GM18861 (cell line): Measurements from ENCODE around the gene PRR9.
"Not testable (repeated sequence)": the region's sequence is repeated elsewhere in the genome, so short reads cannot be mapped to it uniquely, and the experiment has no call there.

Experiments used
- ATAC-seq: cut with Tn5 transposase; IDR thresholded peaks from one replicate; pipeline ENCODE4 v1.9.1; 2021; ENCODE audit not compliant: unreplicated experiment

The PRR9 gene

DNA sequence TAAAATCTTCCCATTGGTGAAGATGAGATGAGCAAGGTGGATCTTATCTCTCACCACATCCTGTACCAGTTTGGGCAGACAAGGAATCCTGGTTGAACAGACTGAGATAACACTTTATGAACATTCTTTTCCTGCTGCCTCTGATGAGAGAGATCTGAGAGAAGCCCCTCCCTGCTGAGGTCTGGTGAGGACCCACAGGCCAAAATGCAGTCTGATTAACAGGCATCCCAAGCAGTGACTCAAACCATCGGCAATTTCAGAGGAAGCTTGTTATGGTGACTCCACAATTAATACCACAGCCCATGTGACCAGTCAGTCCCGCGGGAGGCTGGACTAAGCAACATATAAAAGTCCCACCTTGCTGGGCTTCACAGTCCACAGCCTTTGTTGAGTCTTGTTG, at the start of gene PRR9:
Gene PRR9, plus strand, starts transcription at position 373 of the 400 bp plus-strand sequence. CDS start 561 bp downstream, outside the sequence.
- ATAC-seq: no peak

GRCh38 chr1:153168686-153169085, 48.7 kb upstream of the PRR9 start:
- no peak for ATAC-seq

- ATAC-seq: no peak
Observed at GRCh38 chr1:153174624-153175023, 42.8 kb upstream of the PRR9 start.

DNA sequence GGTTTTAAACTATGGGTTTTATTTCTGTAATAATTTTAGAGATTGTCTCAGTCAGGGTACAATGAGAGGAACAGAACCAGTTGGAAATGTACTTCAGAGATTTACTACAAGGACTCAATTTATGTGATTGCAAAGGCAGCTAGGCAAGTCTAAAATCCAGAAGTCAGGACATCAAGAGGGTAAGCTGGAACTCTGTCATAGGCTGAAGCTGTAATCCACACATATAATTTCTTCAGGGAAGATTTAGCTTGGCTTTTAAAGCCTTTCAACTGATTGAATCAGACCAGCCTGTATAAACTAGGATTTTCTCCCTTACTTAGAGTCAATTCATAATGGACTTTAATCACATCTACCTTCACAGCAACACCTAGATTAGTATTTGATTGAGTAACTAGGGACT, 38.5 kb upstream of the PRR9 start:
- no peak for ATAC-seq

GRCh38 chr1:153180556-153180955, 36.8 kb upstream of the PRR9 start:
- ATAC-seq: no peak

- not testable (repeated sequence) for ATAC-seq
Observed at GRCh38 chr1:153188301-153188700, 29.1 kb upstream of the PRR9 start.

- ATAC-seq: no peak
Observed at GRCh38 chr1:153190373-153190772, 27.0 kb upstream of the PRR9 start.

GRCh38 chr1:153192697-153193096, 24.7 kb upstream of the PRR9 start:
- no peak for ATAC-seq

DNA sequence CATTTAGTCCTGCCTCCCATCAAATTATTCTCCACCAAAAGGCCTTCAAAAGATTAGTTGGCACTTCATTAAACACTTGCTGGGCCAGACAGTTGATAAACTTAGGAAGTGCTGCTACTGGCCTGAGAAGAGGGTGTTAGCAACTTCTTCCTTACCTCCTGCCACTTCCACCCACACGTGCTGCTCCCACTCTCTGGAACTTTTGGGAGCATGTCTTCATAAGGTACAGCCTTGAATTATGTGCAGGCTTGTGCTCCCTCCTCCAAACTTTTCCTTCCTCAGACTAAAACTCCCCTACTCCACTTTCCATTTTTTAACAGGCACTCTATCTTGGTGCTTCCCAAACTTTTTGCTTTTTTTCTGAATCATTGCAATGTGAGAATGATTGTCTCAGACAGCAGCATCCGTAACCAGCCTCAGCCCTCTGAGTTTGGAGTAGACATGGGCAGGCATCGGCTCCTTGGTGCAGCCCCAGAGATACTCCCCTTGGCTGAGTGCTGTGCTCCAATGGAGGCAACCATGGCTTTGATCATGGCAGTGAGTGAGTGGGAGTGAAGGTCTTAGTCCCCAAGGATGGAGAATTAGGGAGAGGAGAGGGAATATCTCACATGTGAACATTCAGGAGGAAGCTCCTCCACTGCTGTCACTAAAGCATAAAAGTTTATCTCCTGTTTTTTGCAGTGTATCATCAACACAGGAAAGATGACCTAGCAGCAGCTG, 22.9 kb upstream of the PRR9 start:
- ATAC-seq: no peak

DNA sequence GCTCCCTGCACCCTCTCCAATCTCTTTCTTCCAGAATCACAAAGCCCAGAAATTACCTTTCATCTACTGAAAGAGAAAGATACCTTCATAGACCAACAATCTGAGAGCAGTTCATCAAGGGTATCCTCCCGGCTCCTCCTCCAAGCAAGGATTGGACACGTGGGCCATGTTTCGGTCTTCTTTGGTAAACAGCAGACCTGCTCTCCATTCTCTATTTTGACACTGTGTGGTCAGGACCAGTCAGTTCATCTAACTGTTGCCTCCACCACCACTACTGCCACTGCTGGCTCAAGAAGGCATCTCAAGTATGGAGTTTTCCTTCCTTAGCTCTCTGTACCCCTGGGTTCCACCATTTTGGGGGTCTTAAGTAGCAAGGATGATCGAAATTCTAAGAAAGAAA, 22.2 kb upstream of the PRR9 start:
- no peak for ATAC-seq

- no peak for ATAC-seq
Observed at GRCh38 chr1:153202006-153202405, 15.4 kb upstream of the PRR9 start.

GRCh38 chr1:153203130-153203529, 14.3 kb upstream of the PRR9 start, which contains the start of gene LELP1:
TSS of gene LELP1 (plus strand) at chr1:153203430. CDS start at chr1:153204708, 1,278 bp downstream.
- ATAC-seq: no peak

- no peak for ATAC-seq
Observed at GRCh38 chr1:153206631-153207030, 10.8 kb upstream of the PRR9 start.

GRCh38 chr1:153210206-153210605, 7.2 kb upstream of the PRR9 start:
- ATAC-seq: no peak

GRCh38 chr1:153212201-153212600, 5.2 kb upstream of the PRR9 start:
- ATAC-seq: no peak

- no peak for ATAC-seq
Observed at GRCh38 chr1:153213519-153213918, 3.9 kb upstream of the PRR9 start.

DNA sequence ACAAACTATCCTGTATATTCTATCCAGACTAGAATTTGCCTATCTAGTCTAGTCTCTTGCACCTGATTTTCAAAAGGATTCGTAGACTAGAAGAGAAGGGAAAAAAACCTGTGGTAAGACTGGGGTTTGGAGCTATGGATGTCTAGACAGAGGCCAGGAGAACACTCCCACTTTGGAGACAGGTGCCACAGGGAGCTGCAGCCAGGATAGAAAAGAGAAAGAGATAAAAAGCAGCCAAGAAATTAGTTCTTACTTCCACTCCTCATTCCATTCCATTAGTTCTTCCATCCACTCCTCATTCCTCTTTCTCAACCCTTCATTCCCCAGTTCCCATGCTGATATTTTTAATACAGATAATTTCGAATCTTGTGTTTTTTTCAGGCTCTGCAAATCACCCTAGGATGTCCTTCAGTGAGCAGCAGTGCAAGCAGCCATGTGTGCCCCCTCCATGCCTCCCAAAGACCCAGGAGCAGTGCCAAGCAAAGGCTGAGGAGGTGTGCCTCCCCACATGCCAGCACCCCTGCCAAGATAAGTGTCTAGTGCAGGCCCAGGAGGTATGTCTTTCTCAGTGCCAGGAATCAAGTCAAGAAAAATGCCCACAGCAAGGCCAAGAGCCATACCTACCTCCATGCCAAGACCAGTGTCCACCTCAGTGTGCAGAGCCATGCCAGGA, 496 bp downstream of the PRR9 start:
- ATAC-seq: no peak

- ATAC-seq: no peak
Observed at GRCh38 chr1:153220606-153221303, 3.4 kb downstream of the PRR9 start.

DNA sequence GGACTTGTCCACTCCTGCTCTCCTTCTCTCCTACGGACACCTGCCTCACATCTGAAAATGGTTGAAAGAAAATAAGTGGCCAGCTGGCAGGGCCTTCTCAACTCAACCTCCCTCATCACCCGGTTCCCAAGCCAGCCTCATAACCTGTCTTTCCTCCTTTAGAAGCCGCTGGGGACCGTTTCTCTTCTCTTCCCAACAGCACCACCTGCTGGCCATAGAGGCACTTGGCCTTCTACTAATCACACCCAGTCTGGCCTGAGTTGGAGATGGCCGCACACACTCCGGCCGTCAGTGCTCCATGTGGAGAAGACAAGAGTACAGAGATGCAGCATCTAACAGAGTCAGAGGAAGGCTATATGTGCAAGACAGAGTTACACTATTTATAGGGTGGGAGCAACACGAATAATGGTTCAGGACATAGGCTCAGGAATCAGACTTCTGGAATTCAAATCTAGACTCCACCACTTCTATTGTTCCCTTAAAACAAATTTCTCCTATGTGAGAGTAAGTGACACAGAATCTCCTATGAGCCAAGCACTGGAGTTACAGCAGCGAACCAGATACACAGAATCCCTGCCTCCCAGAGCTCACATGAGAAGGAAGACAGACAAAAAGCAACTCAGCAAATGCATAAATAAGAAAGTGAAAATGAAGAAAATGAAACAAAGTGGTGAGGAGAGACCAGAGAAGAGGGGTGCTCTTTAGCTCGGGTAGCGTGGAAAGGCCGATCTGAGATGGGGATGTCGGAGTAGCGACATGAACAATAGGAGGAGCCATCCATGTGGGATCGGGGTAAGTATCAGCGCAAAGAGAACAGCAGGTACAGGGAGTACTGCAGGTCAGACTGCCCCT, 5.9 kb downstream of the PRR9 start:
- ATAC-seq: not testable (repeated sequence)

DNA sequence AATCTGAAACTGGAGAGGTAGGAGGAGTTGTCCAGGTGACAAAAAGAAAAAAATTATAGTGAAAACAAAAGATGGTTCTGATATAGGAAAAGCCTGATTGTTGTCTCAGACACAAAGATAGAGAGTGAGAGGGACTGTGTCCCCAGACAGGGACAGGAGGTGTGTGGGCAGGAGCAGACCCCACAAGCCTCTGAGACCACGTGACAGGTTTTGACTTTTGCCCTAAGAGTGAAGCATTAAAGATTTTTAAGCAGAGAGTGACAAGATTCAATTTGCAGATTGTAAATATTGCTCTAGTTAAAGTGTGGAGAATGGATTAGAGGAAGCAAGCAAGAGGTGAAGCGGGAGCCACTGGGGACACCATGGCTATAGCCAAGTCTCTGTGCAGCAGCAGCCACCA, 10.4 kb downstream of the PRR9 start:
- no peak for ATAC-seq

- no peak for ATAC-seq
Observed at GRCh38 chr1:153228491-153228890, 11.1 kb downstream of the PRR9 start.
